H1 (cell line): Measurements from ENCODE around the gene SLC39A11. TPM values are rescaled to one million over a fixed set of nuclear protein-coding genes. Genes with fewer than 3 reads are reported as not detected.

Experiments used
- CTCF ChIA-PET: fragments of 300-600 bp; sonication (Branson Sonifier 250); formaldehyde crosslinking; loops from one replicate; lab custom pipeline; 2021; ENCODE audit not compliant: partially characterized antibody; lab: Charles Lee
- POLR2A ChIA-PET: fragments of 300-600 bp; sonication (Branson Sonifier 250); formaldehyde crosslinking; loops from one replicate; lab custom pipeline; 2021; ENCODE audit warnings: inconsistent platforms; ENCODE audit not compliant: partially characterized antibody; lab: Charles Lee
- DNase-seq, 2 experiments: peaks; one replicate each; pipeline versions ENCODE4 v3.0.0 to v3.0.0-alpha.2; 2010 to 2022; ENCODE audit warnings: low spot score in 2 of 2, low read depth in 1 of 2, mixed read lengths in 1 of 2
- FAIRE-seq: peaks from 2 replicates; lab custom pipeline; 2011; peaks lifted over from hg19 to GRCh38; lab: Jason Lieb, UNC
- H2AFZ ChIP-seq: 2 replicates; pipeline ENCODE4 v1.8.1; 2012; ENCODE audit warnings: low read length, inconsistent platforms
- H2AK5ac ChIP-seq: 2 replicates; pipeline ENCODE4 v1.6.1; 2013; ENCODE audit warnings: low read depth, low read length
- H2BK120ac ChIP-seq: replicated peaks from 2 replicates; pipeline ENCODE3; 2013; ENCODE audit warnings: low read depth, low read length, inconsistent platforms
- H2BK12ac ChIP-seq: 2 replicates; pipeline ENCODE4 v1.6.1; 2013; ENCODE audit warnings: low read depth, low read length
- H2BK15ac ChIP-seq: 2 replicates; pipeline ENCODE4 v1.6.1; 2013; ENCODE audit warnings: low read length
- H2BK20ac ChIP-seq: 2 replicates; pipeline ENCODE4 v1.6.1; 2013; ENCODE audit warnings: low read length
- H2BK5ac ChIP-seq: 2 replicates; pipeline ENCODE4 v1.6.1; 2013; ENCODE audit warnings: low read depth, low read length
- H3K14ac ChIP-seq: 2 replicates; pipeline ENCODE4 v1.6.1; 2013; ENCODE audit warnings: inconsistent platforms; ENCODE audit not compliant: insufficient read length
- H3K18ac ChIP-seq: 2 replicates; pipeline ENCODE4 v1.6.1; 2013; ENCODE audit warnings: low read length; ENCODE audit errors: extremely low read depth
- H3K23ac ChIP-seq: 2 replicates; pipeline ENCODE4 v1.6.1; 2013; ENCODE audit warnings: inconsistent platforms; ENCODE audit not compliant: insufficient read length
- H3K23me2 ChIP-seq: 2 replicates; pipeline ENCODE4 v1.6.1; 2013; ENCODE audit warnings: low read depth, low read length
- H3K27ac ChIP-seq: 2 replicates; pipeline ENCODE4 v1.6.1; 2011; ENCODE audit warnings: low read depth, low read length, inconsistent platforms
- H3K27me3 ChIP-seq, 4 experiments: replicated peaks in 1 of 4; 1 replicate in 1 of 4; 2 replicates in 3 of 4; pipeline versions ENCODE4 v1.6.1 to v1.8.1; 2011 to 2013; ENCODE audit warnings: low read length in 3 of 4, mild to moderate bottlenecking in 3 of 4, inconsistent platforms in 2 of 4, mixed read lengths in 2 of 4, moderate library complexity in 1 of 4; ENCODE audit not compliant: control insufficient read depth in 3 of 4, insufficient read depth in 3 of 4; ENCODE audit errors: extremely low read depth in 1 of 4
- H3K36me3 ChIP-seq, 4 experiments: 2 replicates each; pipeline versions ENCODE4 v1.6.1 to v1.8.1; 2011 to 2013; ENCODE audit warnings: mild to moderate bottlenecking in 4 of 4, low read length in 3 of 4, moderate library complexity in 2 of 4, control low read depth in 1 of 4, inconsistent platforms in 1 of 4; ENCODE audit not compliant: insufficient read depth in 4 of 4, control insufficient read depth in 2 of 4
- H3K4ac ChIP-seq: replicated peaks from 2 replicates; pipeline ENCODE3; 2013; ENCODE audit warnings: low read length, low read depth, mixed read lengths, inconsistent platforms; ENCODE audit not compliant: insufficient read length
- H3K4me1 ChIP-seq, 4 experiments: replicated peaks in 1 of 4; 1 replicate in 1 of 4; 2 replicates in 3 of 4; pipeline versions ENCODE4 v1.6.1 to v1.8.1; 2011 to 2013; ENCODE audit warnings: low read length in 3 of 4, inconsistent platforms in 2 of 4, mixed read lengths in 1 of 4; ENCODE audit not compliant: insufficient read depth in 4 of 4, control insufficient read depth in 3 of 4
- H3K4me2 ChIP-seq, 2 experiments: 2 replicates each; pipeline versions ENCODE4 v1.6.1 to v1.8.1; 2011 to 2013; ENCODE audit warnings: low read depth in 2 of 2, low read length in 2 of 2, control low read depth in 1 of 2, inconsistent platforms in 1 of 2, mild to moderate bottlenecking in 1 of 2; ENCODE audit not compliant: insufficient read depth in 1 of 2
- H3K4me3 ChIP-seq, 4 experiments: fragments of 200-600, 300-600 bp in 1 of 4; sonication (generic), shearing (Covaris generic), sonication (Bioruptor Twin) in 1 of 4; 2 replicates each; pipeline versions ENCODE4 v1.5.1 to v1.8.1; 2011 to 2016; ENCODE audit warnings: low read length in 4 of 4, low read depth in 3 of 4, control low read depth in 2 of 4, inconsistent platforms in 2 of 4, mild to moderate bottlenecking in 2 of 4, mixed read lengths in 1 of 4, moderate library complexity in 1 of 4; ENCODE audit not compliant: insufficient read depth in 2 of 4; ENCODE audit errors: extremely low read depth in 1 of 4
- H3K56ac ChIP-seq: replicated peaks from 2 replicates; pipeline ENCODE3; 2013; ENCODE audit warnings: low read depth, mild to moderate bottlenecking, mixed read lengths, low read length, inconsistent platforms; ENCODE audit not compliant: insufficient read length
- H3K79me1 ChIP-seq: 2 replicates; pipeline ENCODE4 v1.6.1; 2013; ENCODE audit warnings: low read depth, low read length, control low read depth
- H3K79me2 ChIP-seq, 2 experiments: 2 replicates each; pipeline versions ENCODE4 v1.6.1 to v1.8.1; 2012 to 2013; ENCODE audit warnings: low read length in 2 of 2, mild to moderate bottlenecking in 2 of 2, inconsistent platforms in 1 of 2; ENCODE audit not compliant: insufficient read depth in 2 of 2, control insufficient read depth in 1 of 2
- H3K9ac ChIP-seq, 4 experiments: replicated peaks in 1 of 4; 1 replicate in 1 of 4; 2 replicates in 3 of 4; pipeline versions ENCODE4 v1.6.1 to v1.8.1; 2011 to 2013; ENCODE audit warnings: low read depth in 3 of 4, low read length in 3 of 4, control low read depth in 2 of 4, mild to moderate bottlenecking in 2 of 4, moderate library complexity in 2 of 4, inconsistent platforms in 1 of 4; ENCODE audit errors: extremely low read depth in 1 of 4
- H3K9me3 ChIP-seq, 2 experiments: 2 replicates each; pipeline versions ENCODE4 v1.6.1 to v1.8.1; 2012 to 2013; ENCODE audit warnings: mild to moderate bottlenecking in 2 of 2, moderate library complexity in 2 of 2, control low read depth in 1 of 2, inconsistent platforms in 1 of 2, low read depth in 1 of 2, low read length in 1 of 2, mixed read lengths in 1 of 2; ENCODE audit not compliant: insufficient read depth in 2 of 2
- H4K20me1 ChIP-seq, 2 experiments: replicated peaks in 1 of 2; 2 replicates each; pipeline versions ENCODE3 to v1.8.1; 2011 to 2013; ENCODE audit warnings: inconsistent platforms in 2 of 2, low read length in 2 of 2, mild to moderate bottlenecking in 1 of 2; ENCODE audit not compliant: insufficient read depth in 2 of 2, control insufficient read depth in 1 of 2
- H4K5ac ChIP-seq: 2 replicates; pipeline ENCODE4 v1.6.1; 2013; ENCODE audit warnings: low read length, low read depth, mixed read lengths, inconsistent platforms; ENCODE audit not compliant: insufficient read length
- H4K8ac ChIP-seq: 2 replicates; pipeline ENCODE4 v1.8.0; 2013; ENCODE audit warnings: mild to moderate bottlenecking, moderate library complexity, low read length, inconsistent platforms; ENCODE audit not compliant: insufficient read depth; ENCODE audit errors: extremely low read depth
- H4K91ac ChIP-seq: replicated peaks from 2 replicates; pipeline ENCODE3; 2013; ENCODE audit warnings: low read length, mixed read lengths, inconsistent platforms; ENCODE audit not compliant: insufficient read length
- JUND ChIP-seq: IDR thresholded peaks from 2 replicates; pipeline ENCODE4 v1.6.1; 2011; ENCODE audit warnings: mild to moderate bottlenecking, improper control_type of control experiment, low read length
- NRF1 ChIP-seq: IDR thresholded peaks from 2 replicates; pipeline ENCODE4 v1.6.1; 2011; ENCODE audit warnings: mild to moderate bottlenecking, low read depth, low read length, improper control_type of control experiment
- WGBS, 2 experiments: shearing (Covaris generic) in 1 of 2; methylation state at CpG; one replicate each; pipeline versions ENCODE4 v1.1.6 to v1.1.7; 2013 to 2015; ENCODE audit warnings: low lambda C conversion rate in 2 of 2, mixed read lengths in 2 of 2, inconsistent platforms in 1 of 2, low coverage in 1 of 2, missing lambda C conversion rate in 1 of 2; ENCODE audit not compliant: insufficient replicate concordance in 2 of 2, insufficient coverage in 1 of 2, insufficient read length in 1 of 2; ENCODE audit errors: extremely low coverage in 1 of 2, missing lambda C conversion rate in 1 of 2; 5-methylcytosine and 5-hydroxymethylcytosine counted together
- polyA plus RNA-seq, 7 experiments: library from polyadenylated mRNA; depleted of rRNA in 3 of 7; stranded (reverse) in 5 of 7; unstranded in 2 of 7; fragments of >200 nt in 5 of 7; fragments of 200-250 nt in 2 of 7; gene quantifications; 1 replicate in 5 of 7; 2 replicates in 1 of 7; 4 replicates in 1 of 7; pipeline versions ENCODE4 v1.2.1 to v1.2.3, GENCODE V29; 2011 to 2013; ENCODE audit warnings: missing spikeins in 2 of 7, mixed read lengths in 2 of 7
- total RNA-seq: library from RNA; stranded (reverse); fragmentation: NEBNext Ultra II Directional; extraction: Animal tissue kit (Norgen Biotek cat#: 25700); gene quantifications from 2 replicates; pipeline ENCODE4 v1.2.1, GENCODE V29; 2021
- TF ChIP-seq, protein P1 (sequence below): IDR thresholded peaks from 2 replicates; pipeline ENCODE4 v1.6.1; 2011; ENCODE audit warnings: low read length, improper control_type of control experiment

Gene SLC39A11
- total and polyA plus RNA-seq, 2 of the 8 experiments (the other 6 are each of a cell fraction or from before 2014, with no cell fraction given): 12.2 to 19.6 TPM

DNA sequence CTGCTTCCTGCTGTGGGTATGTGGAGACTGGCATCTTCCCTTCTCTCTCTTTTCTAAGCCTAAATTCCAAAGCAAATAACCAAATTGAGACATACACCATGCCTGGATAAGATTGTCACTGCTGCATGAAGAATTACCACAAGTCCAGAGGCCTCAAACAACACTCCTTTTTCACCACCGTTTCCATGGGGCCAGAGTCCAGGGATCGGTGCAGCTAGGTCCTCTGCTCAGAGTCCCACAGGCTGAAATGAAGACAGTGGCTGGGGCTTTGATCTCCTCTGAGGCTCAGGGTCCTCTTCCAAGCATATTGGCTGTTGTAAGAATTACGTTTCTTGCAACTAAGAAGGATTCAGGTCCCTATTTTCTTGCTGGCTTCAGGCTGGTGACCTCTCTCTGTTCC is 130.4 kb downstream of the SLC39A11 start:
- no peaks in the 10 kb centered on the region for H3K79me2 ChIP-seq
- 100% methylated on average over 3 of the region's 3 CpGs; no CpG with 5 or more reads in 1 of the 2 experiments for WGBS, 2 experiments

More for the DNA sequence above, 130.4 kb downstream of the SLC39A11 start:
- H2BK120ac ChIP-seq: no peak overlapping the region
- no peak overlapping the region for H3K14ac ChIP-seq
- TF ChIP-seq JUND (no peak), NRF1 (no peak)
- TF ChIP-seq, protein P1, sequence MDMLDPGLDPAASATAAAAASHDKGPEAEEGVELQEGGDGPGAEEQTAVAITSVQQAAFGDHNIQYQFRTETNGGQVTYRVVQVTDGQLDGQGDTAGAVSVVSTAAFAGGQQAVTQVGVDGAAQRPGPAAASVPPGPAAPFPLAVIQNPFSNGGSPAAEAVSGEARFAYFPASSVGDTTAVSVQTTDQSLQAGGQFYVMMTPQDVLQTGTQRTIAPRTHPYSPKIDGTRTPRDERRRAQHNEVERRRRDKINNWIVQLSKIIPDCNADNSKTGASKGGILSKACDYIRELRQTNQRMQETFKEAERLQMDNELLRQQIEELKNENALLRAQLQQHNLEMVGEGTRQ: no peak
- no peak overlapping the region for H2BK20ac ChIP-seq
- H2BK15ac ChIP-seq: no peak overlapping the region
- FAIRE-seq (no peak), DNase-seq (no peak)
- no peaks in the 10 kb centered on the region for H4K20me1 ChIP-seq
- no peaks in the 10 kb centered on the region for H3K23me2 ChIP-seq
- H3K4me3 ChIP-seq: no peak overlapping the region
- no peaks in the 10 kb centered on the region for H3K27me3 ChIP-seq
- H3K18ac ChIP-seq: no peak overlapping the region
- H3K27ac ChIP-seq: no peak overlapping the region
- H2AK5ac ChIP-seq: no peak overlapping the region
- no peaks in the 10 kb centered on the region for H3K4me1 ChIP-seq
- no peak overlapping the region for H2AFZ ChIP-seq
- no peak overlapping the region for H4K8ac ChIP-seq
- H2BK12ac ChIP-seq: no peak overlapping the region
- no peak overlapping the region for H4K91ac ChIP-seq
- H3K4ac ChIP-seq: no peak overlapping the region
- H3K23ac ChIP-seq: no peak overlapping the region
- ChIA-PET CTCF (interaction anchor here (0.8 to 1.2 kb wide), 2 partner anchors 13 to 24 kb away, joined by 3 read pairs; no protein-coding TSS in a partner anchor), POLR2A (no interaction called here)
- H3K9ac ChIP-seq: no peak overlapping the region
- H2BK5ac ChIP-seq: no peak overlapping the region
- no peak overlapping the region for H4K5ac ChIP-seq
- H3K36me3 ChIP-seq: no peaks in the 10 kb centered on the region
- H3K79me1 ChIP-seq: no peaks in the 10 kb centered on the region
- H3K9me3 ChIP-seq: peaks cover 0 to 4% of the 10 kb centered on the region in 2 experiments; a peak in 1 of 4 replicates
- H3K4me2 ChIP-seq: no peak overlapping the region
- no peak overlapping the region for H3K56ac ChIP-seq
